GM12875 (cell line): ENCODE measurements around the gene SLC16A5.

Experiments
- H3K4me3 ChIP-seq: one replicate; pipeline ENCODE4 v1.5.1; 2011; ENCODE audit warnings: low read depth, low read length, control low read depth
- CTCF ChIP-seq: IDR thresholded peaks from 2 replicates; pipeline ENCODE4 v1.5.1; 2011; ENCODE audit warnings: low read depth, mild to moderate bottlenecking, control low read depth, inconsistent platforms, low read length, moderate library complexity, borderline replicate concordance; ENCODE audit not compliant: insufficient read depth

Gene SLC16A5

GRCh38 chr17:75098861-75099260, 11.1 kb downstream of the SLC16A5 start:
- TF ChIP-seq CTCF, result no peak

GRCh38 chr17:75099881-75100595, 12.3 kb downstream of the SLC16A5 start:
- no peak overlapping the region for H3K4me3 ChIP-seq
- no peak for TF ChIP-seq CTCF

More at GRCh38 chr17:75098861-75099260, 11.1 kb downstream of the SLC16A5 start:
- no peak overlapping the region for H3K4me3 ChIP-seq

GRCh38 chr17:75102385-75102821, 14.6 kb downstream of the SLC16A5 start:
- TF ChIP-seq CTCF, result no peak
- no peak overlapping the region for H3K4me3 ChIP-seq

DNA sequence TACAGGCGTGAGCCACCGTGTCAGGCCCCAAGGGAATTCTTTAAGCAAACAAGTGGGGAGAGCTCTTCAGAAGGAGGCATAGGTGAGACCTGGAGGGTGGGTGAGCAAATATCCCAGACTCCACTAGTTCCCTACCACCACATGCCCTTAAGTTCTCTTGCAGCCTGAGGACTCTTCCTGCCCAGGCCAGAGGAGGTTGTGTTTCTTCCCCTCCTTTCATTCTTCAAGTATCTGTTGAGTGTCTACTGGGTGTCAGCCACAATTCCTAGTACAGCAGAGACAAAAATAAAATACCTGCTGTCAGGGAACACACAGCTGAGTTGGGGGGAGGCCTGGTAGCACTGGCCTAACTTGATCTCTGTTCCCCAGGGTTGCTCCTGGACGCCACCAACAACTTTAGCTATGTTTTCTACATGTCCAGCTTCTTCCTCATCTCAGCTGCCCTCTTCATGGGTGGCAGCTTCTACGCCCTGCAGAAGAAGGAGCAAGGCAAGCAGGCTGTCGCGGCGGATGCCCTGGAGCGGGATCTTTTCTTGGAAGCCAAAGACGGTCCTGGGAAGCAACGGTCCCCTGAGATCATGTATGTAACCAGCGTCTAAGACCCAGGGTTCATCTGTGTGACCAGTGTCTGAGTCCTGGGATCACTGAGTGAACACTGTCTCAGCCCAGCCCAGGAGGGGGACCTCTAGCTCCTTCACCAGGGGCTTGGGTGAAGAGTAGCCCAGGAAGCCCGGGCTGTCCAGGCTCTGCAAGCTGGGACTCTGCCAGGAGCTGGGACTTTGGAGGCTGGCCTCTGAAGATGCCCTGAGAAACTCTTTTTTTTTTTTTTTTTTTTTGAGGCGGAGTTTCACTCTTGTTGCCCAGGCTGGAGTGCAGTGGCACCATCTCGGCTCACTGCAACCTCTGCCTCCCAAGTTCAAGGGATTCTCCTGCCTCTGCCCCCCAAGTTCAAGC, 16.1 kb downstream of the SLC16A5 start:
- no peak overlapping the region for H3K4me3 ChIP-seq
- no peak for TF ChIP-seq CTCF

DNA sequence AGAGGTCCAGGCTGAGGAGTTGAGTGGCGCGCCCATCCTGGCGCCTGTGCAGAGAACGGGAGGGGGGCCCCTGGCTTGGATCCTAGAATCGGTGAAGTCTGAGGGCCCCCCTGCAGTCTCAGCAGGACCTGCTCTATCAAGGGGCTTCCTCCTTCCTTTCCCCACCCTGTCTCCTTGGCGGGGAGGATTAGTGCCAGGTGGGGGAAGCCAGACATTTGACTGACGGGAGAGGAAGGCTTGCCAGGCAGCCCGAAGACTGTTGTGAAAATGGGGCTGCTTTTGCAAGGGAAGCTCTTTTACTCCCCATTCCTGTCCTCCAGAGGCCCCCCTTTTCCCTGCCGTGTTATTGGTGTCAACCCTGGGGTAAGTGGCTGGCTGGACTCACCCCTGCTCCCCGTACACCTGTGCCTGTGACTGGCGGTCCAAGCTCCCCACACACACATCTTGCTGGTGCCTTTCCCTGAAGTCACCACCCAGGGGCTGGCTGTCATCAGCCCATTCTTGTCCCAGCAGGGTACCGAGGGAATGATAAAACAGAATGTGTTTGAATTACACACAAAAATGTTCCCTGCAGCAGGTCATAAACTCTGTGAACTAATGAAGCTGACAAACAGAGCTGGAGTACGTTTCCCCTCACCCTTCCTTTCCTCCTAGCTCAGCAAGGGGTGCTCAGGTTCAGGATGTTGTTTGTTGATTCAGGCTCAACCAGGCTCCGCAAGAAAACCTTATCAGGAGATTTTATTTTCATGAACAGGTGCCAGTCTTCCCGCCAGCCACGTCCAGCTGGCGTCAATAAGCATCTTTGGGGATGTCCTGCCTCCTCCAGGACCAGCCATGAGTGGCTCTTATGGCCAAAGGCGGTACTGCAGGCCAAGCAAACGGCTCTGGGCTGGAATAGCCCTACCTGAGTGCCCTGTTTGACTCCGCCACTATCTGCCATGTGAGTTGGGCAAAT, 17.6 kb downstream of the SLC16A5 start:
- TF ChIP-seq CTCF, result peak; percentile 87
- no peak overlapping the region for H3K4me3 ChIP-seq

DNA sequence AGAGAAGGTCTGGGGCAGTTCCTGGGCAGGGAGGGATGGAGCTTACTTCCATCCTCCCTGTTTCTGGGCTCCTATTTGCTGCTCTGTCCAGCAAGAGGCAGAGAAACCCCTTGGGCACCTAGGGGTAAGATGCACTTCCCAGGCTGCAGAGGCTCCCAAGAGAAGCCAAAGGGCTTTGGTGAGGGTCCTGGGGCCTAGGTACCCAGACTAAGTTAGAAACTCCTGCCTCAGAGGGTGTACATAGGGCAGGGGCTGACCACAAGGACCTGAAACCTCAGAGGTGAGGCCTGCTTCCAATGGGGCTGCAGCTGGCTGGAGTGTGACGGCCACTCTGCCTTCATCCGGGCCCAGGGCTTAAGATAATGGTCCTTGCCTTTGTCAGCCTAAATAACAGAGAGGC, 20.4 kb downstream of the SLC16A5 start:
- no peak overlapping the region for H3K4me3 ChIP-seq
- TF ChIP-seq CTCF, result no peak
